Testis (tissue), 2 donors: ENCODE results near the gene TCF4.

Experiments used
- POLR2A ChIP-seq: fragments of 450-650 bp; IDR thresholded peaks from one replicate; pipeline ENCODE4 v1.6.1; 2017; ENCODE audit warnings: antibody characterized with exemption, mild to moderate bottlenecking, moderate library complexity
- TF ChIP-seq, protein P1 (sequence below), 3 experiments: fragments of 450-650 bp in 2 of 3; fragments of 200-600 bp in 1 of 3; sonication (generic) in 1 of 3; IDR thresholded peaks; one replicate each; pipeline ENCODE4 v1.5.1; 2016 to 2019; ENCODE audit warnings: antibody characterized with exemption in 3 of 3, mild to moderate bottlenecking in 2 of 3, moderate library complexity in 1 of 3

DNA sequence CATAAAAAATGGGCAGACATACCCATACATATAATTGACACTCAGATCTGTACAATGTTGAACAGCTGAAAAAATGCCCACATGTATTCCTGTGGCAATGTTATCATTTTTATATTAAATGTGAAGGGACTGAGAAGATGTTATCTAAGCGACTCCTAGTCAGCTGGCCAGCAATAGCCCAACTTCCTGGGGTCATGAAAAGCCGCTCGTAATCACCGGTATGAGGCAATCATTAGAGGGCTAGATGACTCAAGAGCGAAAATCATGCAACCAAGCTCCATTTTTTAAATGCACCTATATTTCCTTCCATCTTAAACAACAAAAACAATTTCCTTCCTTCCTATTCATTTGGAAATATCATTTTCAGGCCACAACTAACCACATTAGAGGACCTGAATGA is 354.1 kb downstream of the TCF4 start:
- TF ChIP-seq, protein P1, sequence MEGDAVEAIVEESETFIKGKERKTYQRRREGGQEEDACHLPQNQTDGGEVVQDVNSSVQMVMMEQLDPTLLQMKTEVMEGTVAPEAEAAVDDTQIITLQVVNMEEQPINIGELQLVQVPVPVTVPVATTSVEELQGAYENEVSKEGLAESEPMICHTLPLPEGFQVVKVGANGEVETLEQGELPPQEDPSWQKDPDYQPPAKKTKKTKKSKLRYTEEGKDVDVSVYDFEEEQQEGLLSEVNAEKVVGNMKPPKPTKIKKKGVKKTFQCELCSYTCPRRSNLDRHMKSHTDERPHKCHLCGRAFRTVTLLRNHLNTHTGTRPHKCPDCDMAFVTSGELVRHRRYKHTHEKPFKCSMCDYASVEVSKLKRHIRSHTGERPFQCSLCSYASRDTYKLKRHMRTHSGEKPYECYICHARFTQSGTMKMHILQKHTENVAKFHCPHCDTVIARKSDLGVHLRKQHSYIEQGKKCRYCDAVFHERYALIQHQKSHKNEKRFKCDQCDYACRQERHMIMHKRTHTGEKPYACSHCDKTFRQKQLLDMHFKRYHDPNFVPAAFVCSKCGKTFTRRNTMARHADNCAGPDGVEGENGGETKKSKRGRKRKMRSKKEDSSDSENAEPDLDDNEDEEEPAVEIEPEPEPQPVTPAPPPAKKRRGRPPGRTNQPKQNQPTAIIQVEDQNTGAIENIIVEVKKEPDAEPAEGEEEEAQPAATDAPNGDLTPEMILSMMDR (IDR thresholded peaks at IDR 0.05): no peak
- TF ChIP-seq POLR2A: no peak
